AG09319 (cell line): ENCODE measurements around the gene CENPO.
A peak's percentile ranks its signal among the peaks of the same experiment; 100 is the strongest.

Source experiments
- DNase-seq: peaks from one replicate; pipeline ENCODE4 v3.0.0-alpha.2; 2010; ENCODE audit warnings: low read depth; ENCODE audit errors: extremely low read depth
- TF ChIP-seq, protein P1 (sequence below): IDR thresholded peaks from 2 replicates; pipeline ENCODE4 v1.5.1; 2011; ENCODE audit warnings: low read depth, mild to moderate bottlenecking, inconsistent platforms, low read length, moderate library complexity

CENPO gene

DNA sequence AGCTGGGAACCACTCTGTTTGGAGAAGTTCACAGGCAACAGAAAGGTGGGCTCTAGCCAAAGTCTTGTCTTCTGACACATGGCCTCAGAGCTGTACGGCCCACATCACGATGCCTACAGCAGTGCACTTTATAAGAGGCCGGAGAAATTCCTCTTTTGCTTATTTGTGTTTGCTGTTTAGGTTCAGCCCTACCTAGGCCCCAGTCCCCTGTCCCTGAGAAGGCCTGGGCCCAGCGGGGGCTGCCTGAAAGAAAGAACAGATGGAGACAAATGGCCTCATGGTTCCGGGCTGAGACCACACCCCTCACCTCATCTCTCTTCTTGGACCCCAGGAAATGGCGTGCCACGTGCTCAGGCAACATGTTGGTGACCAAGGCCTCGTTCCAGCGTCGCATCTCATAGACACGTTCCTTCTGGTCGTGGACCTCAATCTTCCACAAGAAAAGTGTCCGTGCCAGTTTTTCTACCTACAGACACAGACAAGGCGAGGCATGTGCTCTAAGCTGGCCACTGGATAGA, 30.9 kb downstream of the CENPO start:
- TF ChIP-seq, protein P1, sequence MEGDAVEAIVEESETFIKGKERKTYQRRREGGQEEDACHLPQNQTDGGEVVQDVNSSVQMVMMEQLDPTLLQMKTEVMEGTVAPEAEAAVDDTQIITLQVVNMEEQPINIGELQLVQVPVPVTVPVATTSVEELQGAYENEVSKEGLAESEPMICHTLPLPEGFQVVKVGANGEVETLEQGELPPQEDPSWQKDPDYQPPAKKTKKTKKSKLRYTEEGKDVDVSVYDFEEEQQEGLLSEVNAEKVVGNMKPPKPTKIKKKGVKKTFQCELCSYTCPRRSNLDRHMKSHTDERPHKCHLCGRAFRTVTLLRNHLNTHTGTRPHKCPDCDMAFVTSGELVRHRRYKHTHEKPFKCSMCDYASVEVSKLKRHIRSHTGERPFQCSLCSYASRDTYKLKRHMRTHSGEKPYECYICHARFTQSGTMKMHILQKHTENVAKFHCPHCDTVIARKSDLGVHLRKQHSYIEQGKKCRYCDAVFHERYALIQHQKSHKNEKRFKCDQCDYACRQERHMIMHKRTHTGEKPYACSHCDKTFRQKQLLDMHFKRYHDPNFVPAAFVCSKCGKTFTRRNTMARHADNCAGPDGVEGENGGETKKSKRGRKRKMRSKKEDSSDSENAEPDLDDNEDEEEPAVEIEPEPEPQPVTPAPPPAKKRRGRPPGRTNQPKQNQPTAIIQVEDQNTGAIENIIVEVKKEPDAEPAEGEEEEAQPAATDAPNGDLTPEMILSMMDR, result no peak
- DNase-seq, result no peak

- no peak for DNase-seq
- TF ChIP-seq, protein P1, result peak; percentile 41
These were observed 32.0 kb downstream of the CENPO start for GRCh38 chr2:24824966-24825882.

DNA sequence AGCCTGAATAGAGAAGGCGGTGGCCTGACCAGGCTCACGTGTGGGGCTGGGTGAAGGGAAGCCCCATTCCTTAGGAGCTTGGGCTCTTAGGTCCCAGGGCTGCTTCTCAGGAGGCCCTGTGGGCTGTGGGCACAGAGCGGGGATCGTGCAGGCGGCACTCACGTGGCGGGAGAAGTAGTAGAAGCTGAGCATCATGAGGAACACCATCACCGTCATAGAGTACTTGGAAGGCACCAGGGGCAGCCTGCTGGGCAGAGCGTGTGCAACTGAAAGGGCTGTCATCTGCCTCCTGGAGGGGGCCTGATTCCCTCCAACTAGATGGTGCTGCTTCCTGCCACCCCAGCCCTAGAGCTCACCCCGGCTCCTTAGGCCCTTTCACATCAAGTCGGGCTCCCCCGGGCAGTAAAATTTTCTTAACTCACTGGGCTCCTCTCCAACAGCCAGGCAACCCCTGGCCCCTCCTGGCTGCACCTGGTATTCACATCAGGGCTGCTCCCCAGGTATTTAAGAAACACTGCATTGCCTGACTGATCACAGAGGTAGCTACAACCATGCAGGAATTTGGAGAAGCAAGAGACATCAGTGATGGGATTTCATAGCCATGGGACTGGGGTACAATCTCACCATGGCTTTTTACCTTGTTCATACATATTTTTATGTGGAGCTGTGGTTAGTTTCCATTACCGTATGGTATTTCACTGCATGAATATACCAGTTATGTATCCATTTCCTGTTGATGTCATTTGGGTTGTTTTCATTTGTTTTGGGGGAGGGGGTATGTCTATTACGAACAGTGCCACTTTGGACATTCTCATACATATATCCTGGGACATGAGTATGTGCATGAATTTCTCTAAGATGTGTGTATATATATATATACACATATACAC, 32.9 kb downstream of the CENPO start:
- TF ChIP-seq, protein P1, result no peak
- DNase-seq, result no peak

GRCh38 chr2:24826773-24827145, 33.5 kb downstream of the CENPO start:
- no peak for DNase-seq
- TF ChIP-seq, protein P1, result no peak

- TF ChIP-seq, protein P1, result peak; percentile 95
- peak; percentile 72 for DNase-seq
These were observed 34.4 kb downstream of the CENPO start for GRCh38 chr2:24827321-24828237.

DNA sequence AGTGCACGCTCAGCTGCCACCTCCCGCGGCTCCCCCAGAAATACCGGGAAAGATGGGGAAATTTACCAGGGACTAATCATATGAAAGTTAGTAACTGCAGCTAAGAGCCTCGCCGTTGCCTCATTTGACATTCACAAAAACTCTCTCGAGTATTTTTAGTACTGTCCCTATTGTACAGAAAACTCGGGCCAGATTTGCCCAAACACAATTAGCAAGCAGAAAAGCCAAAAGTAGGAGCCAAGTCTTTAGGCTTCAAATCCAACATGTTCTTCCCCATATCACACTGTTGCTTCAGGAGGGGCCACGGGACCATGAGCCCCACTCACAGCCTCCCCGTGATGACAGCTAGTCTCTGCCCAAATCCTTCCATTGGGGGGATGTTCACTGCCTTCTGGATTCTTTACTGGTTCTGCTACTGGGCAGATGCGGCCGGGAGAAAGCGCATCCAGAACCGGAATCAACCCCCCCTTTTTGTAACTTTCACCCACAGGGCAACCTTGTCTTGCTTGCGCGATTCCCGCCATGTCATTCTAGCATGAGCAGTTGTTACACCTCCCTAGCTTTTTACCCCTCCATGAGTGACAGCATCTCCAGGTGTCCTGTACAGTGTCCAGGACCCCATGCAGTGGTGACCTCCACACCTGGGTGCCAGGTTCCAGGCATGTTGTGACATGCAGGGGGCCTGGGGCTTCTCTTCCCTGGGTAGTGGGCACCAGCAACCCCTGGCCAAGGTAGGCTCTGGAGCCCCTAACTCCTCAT, 35.2 kb downstream of the CENPO start:
- no peak for DNase-seq
- TF ChIP-seq, protein P1, result no peak
